GM18498 (cell line): Measurements from ENCODE around the gene TRIL.

ENCODE experiments used
- ATAC-seq: cut with Tn5 transposase; IDR thresholded peaks from one replicate; pipeline ENCODE4 v1.9.1; 2021; ENCODE audit warnings: mild to moderate bottlenecking, moderate library complexity; ENCODE audit not compliant: unreplicated experiment

Gene TRIL

GRCh38 chr7:28984217-28984616 is 26.1 kb upstream of the TRIL start:
- ATAC-seq, result no peak

GRCh38 chr7:28983396-28984190 is 25.5 kb upstream of the TRIL start:
- ATAC-seq, result no peak

GRCh38 chr7:28981161-28981465 is 23.0 kb upstream of the TRIL start:
- no peak for ATAC-seq

GRCh38 chr7:28980451-28981160 is 22.5 kb upstream of the TRIL start:
- ATAC-seq, result no peak

GRCh38 chr7:28979776-28980175 is 21.6 kb upstream of the TRIL start:
- ATAC-seq, result no peak

- no peak for ATAC-seq
These were observed 19.8 kb upstream of the TRIL start for GRCh38 chr7:28977881-28978280.

- ATAC-seq, result no peak
These were observed 17.9 kb upstream of the TRIL start for GRCh38 chr7:28976022-28976421.

- ATAC-seq, result no peak
These were observed 15.5 kb upstream of the TRIL start for GRCh38 chr7:28973591-28973990.

GRCh38 chr7:28964056-28964455 is 5.9 kb upstream of the TRIL start:
- no peak for ATAC-seq

- ATAC-seq, result no peak
These were observed 3.8 kb upstream of the TRIL start for GRCh38 chr7:28961972-28962371.

GRCh38 chr7:28960071-28960840 is 2.1 kb upstream of the TRIL start:
- no peak for ATAC-seq

- ATAC-seq, result no peak
These were observed 834 bp upstream of the TRIL start for GRCh38 chr7:28958980-28959347.

GRCh38 chr7:28957751-28958234 is 337 bp downstream of the TRIL start:
- no peak for ATAC-seq

GRCh38 chr7:28957064-28957750 is 923 bp downstream of the TRIL start:
- ATAC-seq, result no peak

GRCh38 chr7:28956608-28957063 is 1.5 kb downstream of the TRIL start:
- no peak for ATAC-seq

GRCh38 chr7:28955718-28956607 is 2.2 kb downstream of the TRIL start:
- ATAC-seq, result no peak

GRCh38 chr7:28955356-28955717 is 2.8 kb downstream of the TRIL start:
- no peak for ATAC-seq

GRCh38 chr7:28954946-28955345 is 3.2 kb downstream of the TRIL start:
- no peak for ATAC-seq

GRCh38 chr7:28954471-28954870 is 3.7 kb downstream of the TRIL start:
- ATAC-seq, result no peak

- ATAC-seq, result no peak
These were observed 4.5 kb downstream of the TRIL start for GRCh38 chr7:28953633-28954032.
